Fibroblast of skin of left quadriceps (primary cell): ENCODE results near the gene MAP3K3.

Experiments
- DNase-seq, 2 experiments: peaks; one replicate each; pipeline ENCODE4 v3.0.0-alpha.2; 2013; ENCODE audit warnings: low read depth in 2 of 2

The MAP3K3 gene

GRCh38 chr17:63693411-63694113 lies 71.3 kb downstream of the MAP3K3 start:
- no peak for DNase-seq

- peak in 1 of 2 experiments; percentile 3 for DNase-seq
These were observed 72.2 kb downstream of the MAP3K3 start for GRCh38 chr17:63694229-63694949.

GRCh38 chr17:63694950-63695773 lies 72.9 kb downstream of the MAP3K3 start:
- no peak for DNase-seq

GRCh38 chr17:63695889-63696288 lies 73.7 kb downstream of the MAP3K3 start:
- no peak for DNase-seq

GRCh38 chr17:63696381-63696961 lies 74.3 kb downstream of the MAP3K3 start:
- no peak for DNase-seq

- no peak for DNase-seq
These were observed 75.4 kb downstream of the MAP3K3 start for GRCh38 chr17:63697341-63698286.

- DNase-seq = no peak
These were observed 76.2 kb downstream of the MAP3K3 start for GRCh38 chr17:63698381-63698885.

- DNase-seq = peak in 1 of 2 experiments; percentile 27
These were observed 76.8 kb downstream of the MAP3K3 start for GRCh38 chr17:63698886-63699637.

GRCh38 chr17:63699638-63700527 lies 77.7 kb downstream of the MAP3K3 start, which contains the start of gene LIMD2:
TSS of gene LIMD2 (minus strand) at chr17:63700125. CDS start at chr17:63699298, 827 bp downstream.
- peak in 1 of 2 experiments; percentile 32 for DNase-seq

GRCh38 chr17:63700528-63701455 lies 78.6 kb downstream of the MAP3K3 start:
- DNase-seq = peak in 1 of 2 experiments; percentile 10

- DNase-seq = no peak
These were observed 79.2 kb downstream of the MAP3K3 start for GRCh38 chr17:63701456-63701820.

- DNase-seq = no peak
These were observed 79.9 kb downstream of the MAP3K3 start for GRCh38 chr17:63701868-63702720.

GRCh38 chr17:63702721-63703015 lies 80.5 kb downstream of the MAP3K3 start:
- no peak for DNase-seq

- DNase-seq = no peak
These were observed 80.8 kb downstream of the MAP3K3 start for GRCh38 chr17:63703029-63703428.

GRCh38 chr17:63703556-63704258 lies 81.5 kb downstream of the MAP3K3 start:
- DNase-seq = no peak

- no peak for DNase-seq
These were observed 82.0 kb downstream of the MAP3K3 start for GRCh38 chr17:63704259-63704576.
